SK-N-SH treated with all-trans-retinoic acid at 6 μM for 48 hours (cell line): ENCODE measurements around the gene MVB12B.

Source experiments
- ATAC-seq: fragments of 200-7000 bp; cut with Tn5 transposase; 3 replicates; pipeline ENCODE4 v1.9.1; 2020; ENCODE audit warnings: mild to moderate bottlenecking, moderate library complexity
- ARNTL ChIP-seq: fragments of 450-650 bp; formaldehyde crosslinking; IDR thresholded peaks from 2 replicates; pipeline ENCODE4 v1.5.0; 2020; ENCODE audit warnings: low read depth, mild to moderate bottlenecking, moderate library complexity, borderline replicate concordance
- BACH2 ChIP-seq: fragments of 250-450 bp; sonication (Bioruptor Pico); IDR thresholded peaks from 2 replicates; pipeline ENCODE4 v1.9.0; 2021; ENCODE audit warnings: mild to moderate bottlenecking, borderline replicate concordance
- CREB5 ChIP-seq: fragments of 250-450 bp; sonication (Bioruptor Pico); IDR thresholded peaks from 2 replicates; pipeline ENCODE4 v1.5.1; 2020; ENCODE audit warnings: low read depth, mild to moderate bottlenecking, moderate library complexity
- CSDC2 ChIP-seq: fragments of 250-450 bp; sonication (Bioruptor Pico); IDR thresholded peaks from 2 replicates; pipeline ENCODE4 v1.5.0; 2020; ENCODE audit warnings: mild to moderate bottlenecking, moderate library complexity
- ESRRG ChIP-seq: fragments of 250-450 bp; sonication (Bioruptor Pico); IDR thresholded peaks from 2 replicates; pipeline ENCODE4 v1.6.1; 2021; ENCODE audit warnings: mild to moderate bottlenecking
- GLIS3 ChIP-seq: fragments of 250-450 bp; sonication (Bioruptor Pico); IDR thresholded peaks from 2 replicates; pipeline ENCODE4 v1.5.0; 2020; ENCODE audit warnings: mild to moderate bottlenecking, moderate library complexity
- OSR1 ChIP-seq: fragments of 250-450 bp; sonication (Bioruptor Pico); IDR thresholded peaks from 2 replicates; pipeline ENCODE4 v1.8.0; 2022; ENCODE audit warnings: moderate library complexity, mild to moderate bottlenecking, inconsistent platforms
- PPARA ChIP-seq: fragments of 250-450 bp; sonication (Bioruptor Pico); IDR thresholded peaks from 2 replicates; pipeline ENCODE4 v1.5.0; 2020; ENCODE audit warnings: mild to moderate bottlenecking, borderline replicate concordance
- RARB ChIP-seq: fragments of 250-450 bp; sonication (Bioruptor Pico); IDR thresholded peaks from 2 replicates; pipeline ENCODE4 v1.8.0; 2021; ENCODE audit warnings: mild to moderate bottlenecking, moderate library complexity
- SNAI2 ChIP-seq: fragments of 250-450 bp; sonication (Bioruptor Pico); IDR thresholded peaks from 2 replicates; pipeline ENCODE4 v1.5.0; 2020; ENCODE audit warnings: mild to moderate bottlenecking, moderate library complexity
- TOX ChIP-seq: fragments of 250-450 bp; sonication (Bioruptor Pico); IDR thresholded peaks from 2 replicates; pipeline ENCODE4 v1.8.0; 2021; ENCODE audit warnings: mild to moderate bottlenecking, moderate library complexity, borderline replicate concordance
- ZC3H10 ChIP-seq: fragments of 250-450 bp; sonication (Bioruptor Pico); IDR thresholded peaks from 2 replicates; pipeline ENCODE4 v1.5.1; 2021; ENCODE audit warnings: mild to moderate bottlenecking, moderate library complexity
- ZFP3 ChIP-seq: fragments of 250-450 bp; sonication (Bioruptor Pico); IDR thresholded peaks from 2 replicates; pipeline ENCODE4 v1.5.0; 2020; ENCODE audit warnings: mild to moderate bottlenecking, moderate library complexity
- ZFP30 ChIP-seq: fragments of 450-650 bp; formaldehyde crosslinking; IDR thresholded peaks from 2 replicates; pipeline ENCODE4 v1.5.0; 2022; ENCODE audit warnings: mild to moderate bottlenecking, moderate library complexity
- ZNF565 ChIP-seq: fragments of 450-650 bp; formaldehyde crosslinking; conservative IDR thresholded peaks from 2 replicates; pipeline ENCODE4 v1.5.0; 2020; ENCODE audit warnings: low read depth, mild to moderate bottlenecking, moderate library complexity
- ZNF70 ChIP-seq: fragments of 450-650 bp; formaldehyde crosslinking; IDR thresholded peaks from 2 replicates; pipeline ENCODE4 v1.5.0; 2020; ENCODE audit warnings: mild to moderate bottlenecking, moderate library complexity
- ZNF8 ChIP-seq: fragments of 450-650 bp; formaldehyde crosslinking; IDR thresholded peaks from 2 replicates; pipeline ENCODE4 v1.5.0; 2020; ENCODE audit warnings: mild to moderate bottlenecking, moderate library complexity
- TF ChIP-seq, protein P1 (sequence below): fragments of 250-450 bp; sonication (Bioruptor Pico); IDR thresholded peaks from 2 replicates; pipeline ENCODE4 v1.5.0; 2020; ENCODE audit warnings: mild to moderate bottlenecking, moderate library complexity
- TF ChIP-seq, protein P2 (sequence below): fragments of 250-450 bp; sonication (Bioruptor Pico); IDR thresholded peaks from 2 replicates; pipeline ENCODE4 v1.8.0; 2020; ENCODE audit warnings: mild to moderate bottlenecking, moderate library complexity, borderline replicate concordance

Gene MVB12B

DNA sequence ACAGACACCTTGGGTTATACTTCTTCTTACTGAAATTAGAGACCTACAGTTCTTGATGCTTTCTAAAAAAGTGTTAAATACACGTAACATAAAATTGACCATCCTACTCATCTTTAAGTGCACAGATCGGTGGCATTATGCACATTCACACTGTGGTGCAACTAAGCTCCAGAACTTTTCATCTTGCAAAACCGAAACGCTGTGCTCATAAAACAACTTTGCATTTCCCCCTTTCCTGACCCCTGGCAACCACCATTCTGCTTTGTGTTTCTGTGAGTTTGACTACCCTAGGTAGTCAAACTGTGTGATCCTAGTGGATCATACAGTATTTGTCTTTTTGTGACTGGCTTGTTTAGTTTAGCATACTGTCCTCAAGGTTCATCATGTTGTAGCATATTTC, 3.9 kb downstream of the MVB12B start:
- TF ChIP-seq SNAI2 (CRISPR knock-in tag) (no peak), GLIS3 (CRISPR knock-in tag) (no peak), ZNF8 (CRISPR knock-in tag) (no peak), ARNTL (no peak)
- TF ChIP-seq, protein P1, sequence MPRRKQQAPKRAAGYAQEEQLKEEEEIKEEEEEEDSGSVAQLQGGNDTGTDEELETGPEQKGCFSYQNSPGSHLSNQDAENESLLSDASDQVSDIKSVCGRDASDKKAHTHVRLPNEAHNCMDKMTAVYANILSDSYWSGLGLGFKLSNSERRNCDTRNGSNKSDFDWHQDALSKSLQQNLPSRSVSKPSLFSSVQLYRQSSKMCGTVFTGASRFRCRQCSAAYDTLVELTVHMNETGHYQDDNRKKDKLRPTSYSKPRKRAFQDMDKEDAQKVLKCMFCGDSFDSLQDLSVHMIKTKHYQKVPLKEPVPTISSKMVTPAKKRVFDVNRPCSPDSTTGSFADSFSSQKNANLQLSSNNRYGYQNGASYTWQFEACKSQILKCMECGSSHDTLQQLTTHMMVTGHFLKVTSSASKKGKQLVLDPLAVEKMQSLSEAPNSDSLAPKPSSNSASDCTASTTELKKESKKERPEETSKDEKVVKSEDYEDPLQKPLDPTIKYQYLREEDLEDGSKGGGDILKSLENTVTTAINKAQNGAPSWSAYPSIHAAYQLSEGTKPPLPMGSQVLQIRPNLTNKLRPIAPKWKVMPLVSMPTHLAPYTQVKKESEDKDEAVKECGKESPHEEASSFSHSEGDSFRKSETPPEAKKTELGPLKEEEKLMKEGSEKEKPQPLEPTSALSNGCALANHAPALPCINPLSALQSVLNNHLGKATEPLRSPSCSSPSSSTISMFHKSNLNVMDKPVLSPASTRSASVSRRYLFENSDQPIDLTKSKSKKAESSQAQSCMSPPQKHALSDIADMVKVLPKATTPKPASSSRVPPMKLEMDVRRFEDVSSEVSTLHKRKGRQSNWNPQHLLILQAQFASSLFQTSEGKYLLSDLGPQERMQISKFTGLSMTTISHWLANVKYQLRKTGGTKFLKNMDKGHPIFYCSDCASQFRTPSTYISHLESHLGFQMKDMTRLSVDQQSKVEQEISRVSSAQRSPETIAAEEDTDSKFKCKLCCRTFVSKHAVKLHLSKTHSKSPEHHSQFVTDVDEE (CRISPR knock-in tag), result no peak
- TF ChIP-seq, protein P2, sequence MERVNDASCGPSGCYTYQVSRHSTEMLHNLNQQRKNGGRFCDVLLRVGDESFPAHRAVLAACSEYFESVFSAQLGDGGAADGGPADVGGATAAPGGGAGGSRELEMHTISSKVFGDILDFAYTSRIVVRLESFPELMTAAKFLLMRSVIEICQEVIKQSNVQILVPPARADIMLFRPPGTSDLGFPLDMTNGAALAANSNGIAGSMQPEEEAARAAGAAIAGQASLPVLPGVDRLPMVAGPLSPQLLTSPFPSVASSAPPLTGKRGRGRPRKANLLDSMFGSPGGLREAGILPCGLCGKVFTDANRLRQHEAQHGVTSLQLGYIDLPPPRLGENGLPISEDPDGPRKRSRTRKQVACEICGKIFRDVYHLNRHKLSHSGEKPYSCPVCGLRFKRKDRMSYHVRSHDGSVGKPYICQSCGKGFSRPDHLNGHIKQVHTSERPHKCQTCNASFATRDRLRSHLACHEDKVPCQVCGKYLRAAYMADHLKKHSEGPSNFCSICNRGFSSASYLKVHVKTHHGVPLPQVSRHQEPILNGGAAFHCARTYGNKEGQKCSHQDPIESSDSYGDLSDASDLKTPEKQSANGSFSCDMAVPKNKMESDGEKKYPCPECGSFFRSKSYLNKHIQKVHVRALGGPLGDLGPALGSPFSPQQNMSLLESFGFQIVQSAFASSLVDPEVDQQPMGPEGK, result no peak
- ATAC-seq, result no peak

DNA sequence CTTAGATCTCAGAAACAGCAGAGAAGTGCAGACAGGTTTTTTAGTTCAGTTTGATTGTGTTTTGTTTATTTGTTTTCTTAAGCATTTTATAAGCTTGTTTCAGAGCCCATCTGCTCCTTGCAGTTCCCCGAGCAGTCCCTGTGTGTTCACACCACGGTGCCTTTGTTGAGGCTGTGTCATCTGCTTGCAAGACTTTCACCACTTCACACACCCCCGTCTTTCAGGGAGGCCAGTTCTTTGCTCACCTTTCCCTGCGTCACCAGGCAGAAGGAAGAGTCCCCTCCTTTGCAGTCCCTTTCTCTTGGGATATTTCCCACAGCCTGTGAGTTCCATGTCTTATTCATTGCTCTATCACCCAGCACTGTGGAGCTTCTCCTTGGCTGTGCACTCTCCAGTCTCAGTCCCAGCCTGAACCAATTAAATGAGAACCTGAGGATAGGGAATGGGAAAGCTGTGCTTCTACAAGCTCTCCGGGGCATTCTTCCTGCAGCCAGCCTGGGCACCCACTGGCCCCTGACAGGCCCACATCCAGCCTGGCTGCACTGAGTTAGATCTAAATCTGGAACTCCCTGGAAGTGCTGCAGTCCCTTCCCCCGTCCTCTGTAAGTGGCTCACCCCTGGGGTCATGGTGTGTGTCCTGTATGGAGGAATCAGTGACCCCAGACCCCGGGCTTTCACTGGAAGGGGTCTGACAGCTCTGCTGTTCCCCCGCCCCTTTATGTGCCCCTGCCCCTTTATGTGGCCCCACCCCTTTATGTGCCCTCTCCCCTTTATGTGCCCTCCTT, 5.5 kb downstream of the MVB12B start:
- TF ChIP-seq TOX (CRISPR knock-in tag) (no peak), ZNF70 (CRISPR knock-in tag) (no peak), CSDC2 (CRISPR knock-in tag) (no peak), ZC3H10 (CRISPR knock-in tag) (no peak), PPARA (CRISPR knock-in tag) (no peak), ZFP3 (CRISPR knock-in tag) (no peak), SNAI2 (CRISPR knock-in tag) (no peak), RARB (CRISPR knock-in tag) (no peak), OSR1 (CRISPR knock-in tag) (no peak), ZNF565 (CRISPR knock-in tag) (no peak), ESRRG (CRISPR knock-in tag) (no peak), CREB5 (CRISPR knock-in tag) (no peak), BACH2 (no peak), GLIS3 (CRISPR knock-in tag) (no peak), ZFP30 (CRISPR knock-in tag) (no peak)
- TF ChIP-seq, protein P1 (CRISPR knock-in tag), result no peak
- TF ChIP-seq, protein P2, result no peak
- ATAC-seq, result no peak
